ENCODE results near the gene ZFAND2A.
A peak's percentile ranks its signal among the peaks of the same experiment; 100 is the strongest.
"Not testable (repeated sequence)": the region's sequence is repeated elsewhere in the genome, so short reads cannot be mapped to it uniquely, and the experiment has no call there.

The ZFAND2A gene

DNA sequence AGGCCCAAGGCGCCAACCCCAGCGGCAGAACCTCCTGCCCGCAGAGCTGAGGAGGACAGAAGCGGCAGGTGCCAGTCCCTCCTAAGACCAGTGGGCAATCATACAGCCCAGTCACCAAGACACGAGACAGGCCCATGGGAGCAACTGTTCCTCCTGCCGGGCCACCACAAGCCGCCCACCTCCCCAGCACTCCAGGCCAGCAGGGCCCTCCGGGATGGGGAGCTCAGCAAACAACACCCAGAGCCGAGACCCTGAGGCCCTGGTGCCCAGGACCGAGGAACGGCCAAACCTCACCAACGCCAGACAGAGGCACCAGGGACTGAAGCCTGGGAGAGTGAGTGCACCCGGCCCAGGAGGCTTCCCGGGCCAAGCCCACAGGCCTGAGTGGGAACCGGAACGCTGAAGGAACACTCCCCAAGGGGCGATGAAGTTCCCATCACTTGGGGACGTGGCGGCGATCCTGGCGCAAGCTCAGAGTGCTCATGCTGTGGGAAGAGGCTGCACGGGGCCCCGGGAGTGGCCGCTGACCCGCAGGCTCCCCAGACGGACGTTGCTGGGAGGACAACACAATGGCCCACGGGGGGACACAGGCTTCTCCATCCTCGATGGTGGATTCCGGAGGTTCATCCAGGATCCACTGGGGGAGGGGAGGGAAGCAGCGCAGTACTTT, 37.0 kb downstream of the ZFAND2A start:
- peak; percentile 53 for DNase-seq

DNA sequence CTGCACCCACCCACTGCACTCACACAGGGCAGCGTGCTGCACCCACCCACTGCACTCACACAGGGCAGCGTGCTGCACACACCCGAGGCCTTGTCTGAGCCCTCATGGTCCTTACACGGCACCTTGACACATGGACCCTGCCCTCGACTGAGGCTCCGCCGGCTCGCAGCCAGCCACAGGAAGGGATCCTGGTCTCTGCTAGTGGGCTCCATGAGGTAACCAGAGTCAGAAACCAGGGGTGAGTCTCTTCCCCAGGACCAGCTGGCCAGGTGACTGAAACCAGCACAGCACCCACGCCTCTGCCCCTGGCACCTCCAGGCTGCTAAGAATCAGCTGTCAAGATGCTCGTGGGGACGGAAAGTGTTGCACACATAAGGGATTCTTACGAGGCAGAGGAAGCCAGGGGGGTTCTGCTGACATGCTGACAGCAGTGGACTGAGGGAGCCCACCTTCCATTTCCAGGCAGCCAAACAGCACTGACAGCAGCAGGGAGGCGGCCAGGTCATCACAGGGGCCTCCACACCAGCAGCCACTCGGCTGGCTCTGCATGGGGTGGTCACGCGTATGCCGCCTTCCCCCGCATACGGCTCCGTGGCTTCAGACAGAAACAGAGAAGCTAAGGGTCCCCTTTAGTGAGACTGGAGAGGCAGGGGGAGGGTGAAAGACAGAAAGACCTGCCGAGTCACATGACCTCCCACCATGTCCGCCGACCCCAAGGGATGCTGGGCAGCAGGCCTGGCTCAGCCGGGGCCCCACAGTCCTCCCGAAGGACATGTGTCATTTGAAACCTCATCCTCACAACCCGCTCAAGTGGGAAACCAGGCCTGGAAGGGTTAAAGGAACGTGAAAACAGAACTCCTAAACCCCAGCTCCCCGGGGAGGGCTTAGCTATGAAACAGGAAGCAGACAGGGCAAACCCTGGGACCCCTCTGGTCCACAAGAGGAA, 37.8 kb downstream of the ZFAND2A start:
- DNase-seq = peak; percentile 54

DNA sequence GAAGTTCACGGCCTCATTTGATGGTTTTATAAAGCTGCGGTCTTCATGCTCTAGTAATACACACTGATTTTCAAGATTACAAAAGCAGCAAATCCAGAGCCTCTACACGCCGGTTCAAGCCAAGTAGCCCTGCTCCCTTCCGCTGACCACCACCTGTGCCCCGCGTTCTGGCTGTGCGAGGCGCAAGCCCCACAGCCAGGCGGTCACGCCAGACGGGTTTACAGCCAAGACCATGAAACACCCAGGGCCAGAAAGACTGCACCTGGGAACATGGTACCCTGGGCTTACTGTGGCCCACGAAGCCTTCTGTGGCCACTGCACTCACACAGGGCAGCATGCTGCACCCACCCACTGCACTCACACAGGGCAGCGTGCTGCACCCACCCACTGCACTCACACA, 38.5 kb downstream of the ZFAND2A start:
- DNase-seq = peak; percentile 34

DNA sequence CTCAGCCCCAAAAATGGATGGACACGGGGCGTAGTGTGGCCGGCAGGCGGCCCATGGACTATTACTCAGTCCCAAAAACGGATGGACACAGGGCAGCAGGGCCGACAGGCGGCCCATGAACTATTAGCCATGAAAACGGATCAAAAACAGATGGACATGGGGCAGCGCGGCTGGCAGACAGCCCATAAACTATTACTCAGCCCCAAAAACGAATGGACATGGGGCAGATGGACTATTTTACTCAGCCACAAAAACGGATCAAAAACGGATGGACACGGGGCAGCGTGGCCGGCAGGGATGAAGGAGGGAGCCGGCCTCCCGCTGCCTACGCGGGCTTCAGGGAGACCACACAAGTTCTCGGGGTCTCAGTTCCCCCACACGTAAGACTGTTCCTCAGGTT, 39.2 kb downstream of the ZFAND2A start:
- DNase-seq = peak; percentile 31

DNA sequence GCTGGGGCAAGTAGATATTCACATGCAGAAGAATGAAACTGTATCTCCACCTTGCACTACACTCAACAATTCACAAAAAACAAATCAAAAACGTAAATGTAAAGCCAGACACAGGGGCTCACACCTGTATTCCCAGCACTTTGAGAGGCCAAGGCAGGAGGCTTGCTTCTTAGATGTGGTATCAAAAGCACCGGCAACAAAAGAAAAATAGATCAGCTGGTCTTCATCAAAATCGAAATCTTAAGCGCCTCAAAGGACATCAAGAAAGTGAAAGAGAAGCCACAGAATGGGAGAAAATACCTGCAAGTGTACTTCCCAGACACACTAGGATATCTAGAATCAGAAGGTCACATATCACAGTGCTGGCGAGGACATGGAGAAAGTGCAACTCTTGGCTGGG, 40.8 kb downstream of the ZFAND2A start:
- no peak for DNase-seq

DNA sequence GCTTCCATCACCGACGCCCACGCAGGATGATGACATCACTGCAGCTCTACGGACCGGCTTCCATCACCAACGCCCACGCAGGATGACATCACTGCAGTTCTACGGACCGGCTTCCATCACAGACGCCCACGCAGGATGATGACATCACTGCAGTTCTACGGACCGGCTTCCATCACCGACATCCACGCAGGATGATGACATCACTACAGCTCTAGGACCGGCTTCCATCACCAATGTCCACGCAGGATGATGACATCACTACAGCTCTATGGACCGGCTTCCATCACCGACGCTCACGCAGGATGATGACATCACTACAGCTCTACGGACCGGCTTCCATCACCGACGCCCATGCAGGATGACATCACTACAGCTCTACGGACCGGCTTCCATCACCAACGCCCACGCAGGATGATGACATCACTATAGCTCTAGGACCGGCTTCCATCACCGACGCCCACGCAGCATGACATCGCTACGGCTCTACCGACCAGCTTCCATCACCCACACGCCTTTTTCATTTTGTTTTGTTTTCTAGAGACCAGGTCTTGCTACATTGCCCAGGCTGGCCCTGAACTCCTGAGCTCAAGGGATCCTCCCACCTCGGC, 42.6 kb downstream of the ZFAND2A start:
- no peak for DNase-seq

DNA sequence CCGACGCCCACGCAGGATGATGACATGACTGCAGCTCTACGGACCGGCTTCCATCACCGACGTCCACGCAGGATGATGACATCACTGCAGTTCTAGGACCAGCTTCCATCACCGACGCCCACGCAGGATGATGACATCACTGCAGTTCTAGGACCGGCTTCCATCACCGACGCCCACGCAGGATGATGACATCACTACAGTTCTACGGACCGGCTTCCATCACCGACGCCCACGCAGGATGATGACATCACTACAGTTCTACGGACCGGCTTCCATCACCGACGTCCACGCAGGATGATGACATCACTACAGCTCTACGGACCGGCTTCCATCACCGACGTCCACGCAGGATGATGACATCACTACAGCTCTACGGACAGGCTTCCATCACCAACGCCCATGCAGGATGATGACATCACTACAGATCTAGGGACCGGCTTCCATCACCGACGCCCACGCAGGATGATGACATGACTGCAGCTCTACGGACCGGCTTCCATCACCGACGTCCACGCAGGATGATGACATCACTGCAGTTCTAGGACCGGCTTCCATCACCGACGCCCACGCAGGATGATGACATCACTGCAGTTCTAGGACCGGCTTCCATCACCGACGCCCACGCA, 43.5 kb downstream of the ZFAND2A start:
- DNase-seq = not testable (repeated sequence)

DNA sequence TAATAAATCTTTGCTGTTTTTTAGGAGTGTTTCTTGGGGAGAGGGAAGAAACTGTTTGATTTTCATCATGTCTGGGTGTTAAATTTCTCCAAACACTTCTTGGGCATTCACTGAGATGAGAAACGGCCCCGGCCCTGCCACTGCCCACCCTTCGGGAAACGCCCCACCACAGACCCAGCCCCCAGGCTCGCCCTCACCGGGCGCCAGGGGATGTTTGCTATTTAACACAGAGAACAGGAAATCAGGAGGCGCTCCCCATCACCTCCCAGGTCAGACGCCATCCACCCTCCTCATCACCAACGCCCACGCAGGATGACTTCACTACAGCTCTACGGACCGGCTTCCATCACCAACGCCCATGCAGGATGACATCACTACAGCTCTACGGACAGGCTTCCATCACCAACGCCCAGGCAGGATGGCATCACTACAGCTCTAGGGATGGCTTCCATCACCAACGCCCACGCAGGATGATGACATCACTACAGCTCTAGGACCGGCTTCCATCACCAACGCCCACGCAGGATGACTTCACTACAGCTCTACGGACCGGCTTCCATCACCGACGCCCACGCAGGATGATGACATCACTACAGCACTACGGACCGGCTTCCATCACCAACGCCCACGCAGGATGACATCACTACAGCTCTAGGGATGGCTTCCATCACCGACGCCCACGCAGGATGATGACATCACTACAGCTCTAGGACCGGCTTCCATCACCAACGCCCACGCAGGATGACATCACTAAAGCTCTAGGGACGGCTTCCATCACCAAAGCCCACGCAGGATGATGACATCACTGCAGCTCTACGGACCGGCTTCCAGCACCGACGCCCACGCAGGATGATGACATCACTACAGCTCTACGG, 44.6 kb downstream of the ZFAND2A start:
- DNase-seq = not testable (repeated sequence)

DNA sequence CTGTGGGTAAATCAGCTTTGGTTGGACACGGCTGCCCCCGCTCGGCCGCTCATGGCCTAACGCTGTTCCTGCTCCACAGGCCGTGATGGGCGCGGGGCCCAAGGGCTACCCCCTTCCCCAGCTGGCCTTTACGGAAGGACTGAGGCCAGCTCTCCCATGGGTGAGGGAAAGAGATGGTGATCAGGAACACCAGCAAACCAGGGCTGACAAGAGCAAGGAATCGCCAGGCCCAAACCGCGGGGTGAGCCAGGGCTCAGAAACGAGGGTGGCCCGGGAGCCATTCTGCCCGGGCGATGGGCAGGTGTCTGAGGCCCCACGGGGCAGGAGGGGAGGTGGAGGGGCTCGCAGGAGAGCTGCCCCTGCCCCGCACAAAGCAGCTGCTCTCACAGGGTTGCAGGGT, 45.5 kb downstream of the ZFAND2A start:
- DNase-seq = no peak

DNA sequence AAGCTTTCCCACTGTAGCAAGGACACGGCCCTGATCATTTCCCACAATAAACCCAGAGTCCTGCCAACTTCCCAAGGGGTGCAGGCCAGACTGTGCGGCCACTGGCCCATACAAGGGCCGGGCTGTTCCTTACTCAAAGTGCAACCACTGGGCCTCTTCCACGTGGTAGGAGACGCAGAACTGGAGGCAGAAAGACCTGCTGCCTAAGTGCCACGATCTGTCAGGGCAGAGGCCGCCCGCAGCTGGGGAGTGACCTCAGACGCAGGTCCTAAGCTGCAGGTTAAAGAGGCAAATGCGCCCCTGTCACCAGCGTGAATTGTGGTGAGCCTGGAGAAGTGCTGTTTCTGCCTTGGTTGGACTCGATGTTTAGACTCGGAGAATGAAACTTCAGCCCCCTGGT, 45.9 kb downstream of the ZFAND2A start:
- DNase-seq = no peak

DNA sequence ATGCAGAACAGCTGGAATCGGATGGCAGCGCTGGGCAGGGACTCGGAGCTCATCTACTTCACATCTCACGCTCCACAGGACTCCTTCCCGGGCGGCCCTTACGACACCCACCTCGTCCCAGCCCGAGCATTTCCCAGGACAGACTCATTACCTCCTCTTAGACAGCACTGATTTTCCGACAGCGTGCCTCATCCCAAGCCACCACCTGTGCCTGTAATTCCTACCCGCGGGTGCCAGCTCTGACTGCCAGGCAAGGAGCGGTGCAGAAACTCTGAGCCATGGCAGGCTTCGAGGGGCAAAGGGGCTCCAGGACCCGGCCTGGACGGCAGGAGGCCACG, 46.5 kb downstream of the ZFAND2A start:
- DNase-seq = no peak

DNA sequence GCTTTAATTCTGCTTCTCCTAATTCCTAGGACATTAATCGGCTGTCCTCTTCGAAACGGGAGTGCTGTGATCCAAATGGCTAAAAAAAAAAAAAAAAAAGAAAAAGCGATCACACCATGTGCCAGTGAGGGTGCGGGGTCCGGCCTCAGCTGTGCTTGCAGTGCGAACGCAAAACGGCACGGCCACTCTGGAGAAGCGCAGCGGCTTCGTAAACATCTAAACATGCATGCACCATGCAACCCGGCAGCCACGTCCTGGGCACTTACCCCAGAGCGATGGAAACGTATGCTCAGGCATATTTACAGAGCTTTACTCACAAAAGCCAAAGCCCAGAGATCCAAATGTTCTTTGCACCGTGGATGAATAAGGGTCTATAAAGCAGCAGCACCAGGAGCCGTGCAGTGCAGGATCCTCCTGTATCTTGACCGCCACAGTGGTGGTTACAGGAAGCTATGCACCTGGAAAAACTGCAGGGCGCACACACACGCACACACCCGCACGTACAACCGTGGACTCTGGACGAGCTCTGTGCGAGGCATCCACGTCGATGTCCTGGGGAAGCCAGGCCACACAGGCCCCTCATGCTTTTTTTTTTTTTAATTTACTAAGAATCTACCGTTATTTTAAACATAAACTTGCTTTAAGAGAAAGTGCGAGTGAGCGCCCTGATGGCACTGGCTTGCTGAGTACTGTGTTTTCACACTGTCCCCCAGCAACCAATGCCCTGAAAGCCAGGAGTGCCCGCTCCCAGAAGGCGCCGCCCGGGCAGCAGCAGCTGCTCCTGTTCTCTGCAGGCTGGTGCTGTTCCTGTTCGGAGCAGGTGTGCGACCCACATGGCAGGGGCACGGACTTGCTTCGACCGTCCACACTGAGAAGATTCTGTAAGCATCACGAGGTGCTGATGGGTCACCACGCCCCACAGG, 47.1 kb downstream of the ZFAND2A start:
- DNase-seq = no peak

DNA sequence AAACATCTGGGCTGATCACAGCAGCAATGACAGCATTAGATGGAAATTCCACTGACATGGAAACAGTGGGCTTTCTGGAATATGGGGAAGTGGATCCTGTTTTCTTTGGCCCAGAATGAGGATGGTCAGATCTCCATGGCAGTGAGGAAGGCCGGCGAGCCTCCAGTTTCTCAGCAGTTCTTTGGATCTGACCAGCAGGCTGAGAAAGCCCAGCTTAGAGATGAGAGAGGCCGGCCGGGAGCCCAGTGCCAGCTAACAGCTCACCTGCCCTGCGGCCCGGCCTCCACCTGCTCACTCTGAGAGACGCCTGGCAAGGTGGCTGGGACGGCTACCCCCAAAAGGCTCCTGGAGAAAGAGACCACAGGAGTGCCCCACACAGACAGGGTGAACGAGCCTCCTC, 47.9 kb downstream of the ZFAND2A start:
- DNase-seq = no peak

DNA sequence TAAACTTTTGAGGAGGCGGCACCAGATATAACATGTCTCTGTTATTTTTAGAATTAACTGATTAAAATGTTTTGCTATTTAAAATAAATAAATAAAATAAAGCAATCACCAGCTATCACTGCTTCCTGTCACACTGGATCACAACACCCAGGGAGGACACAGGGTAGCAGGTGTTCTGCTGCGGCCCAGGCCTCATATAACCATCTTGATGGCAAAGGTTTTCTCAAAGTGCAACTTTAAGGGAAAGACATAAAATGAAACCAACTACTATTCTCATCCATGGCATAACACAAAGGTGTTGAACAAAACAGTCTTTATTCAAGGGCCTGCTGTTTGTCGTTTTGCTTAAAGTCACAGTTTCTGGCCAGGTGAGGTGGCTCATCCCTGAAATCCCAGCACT, 48.8 kb downstream of the ZFAND2A start:
- DNase-seq = no peak

DNA sequence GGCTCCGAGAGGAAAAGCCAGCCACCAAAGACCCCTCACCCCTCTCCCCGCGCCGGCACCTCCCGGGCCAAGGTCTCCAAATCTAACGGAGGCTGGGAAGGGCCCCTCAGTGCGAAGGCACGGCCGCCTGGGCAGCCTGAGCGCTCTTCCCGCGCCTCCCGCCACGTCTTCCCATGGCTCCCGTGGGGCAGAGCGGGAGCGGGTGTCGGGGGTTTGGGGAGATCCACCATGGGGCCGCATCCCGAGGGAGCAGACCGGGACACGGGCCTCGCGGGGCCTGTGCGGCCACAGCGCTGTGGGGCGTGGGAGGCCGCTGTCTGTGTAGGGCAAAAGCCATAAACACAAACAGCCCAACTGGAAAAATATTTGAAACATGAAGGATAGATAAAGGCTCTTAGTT, 49.6 kb downstream of the ZFAND2A start:
- no peak for DNase-seq

DNA sequence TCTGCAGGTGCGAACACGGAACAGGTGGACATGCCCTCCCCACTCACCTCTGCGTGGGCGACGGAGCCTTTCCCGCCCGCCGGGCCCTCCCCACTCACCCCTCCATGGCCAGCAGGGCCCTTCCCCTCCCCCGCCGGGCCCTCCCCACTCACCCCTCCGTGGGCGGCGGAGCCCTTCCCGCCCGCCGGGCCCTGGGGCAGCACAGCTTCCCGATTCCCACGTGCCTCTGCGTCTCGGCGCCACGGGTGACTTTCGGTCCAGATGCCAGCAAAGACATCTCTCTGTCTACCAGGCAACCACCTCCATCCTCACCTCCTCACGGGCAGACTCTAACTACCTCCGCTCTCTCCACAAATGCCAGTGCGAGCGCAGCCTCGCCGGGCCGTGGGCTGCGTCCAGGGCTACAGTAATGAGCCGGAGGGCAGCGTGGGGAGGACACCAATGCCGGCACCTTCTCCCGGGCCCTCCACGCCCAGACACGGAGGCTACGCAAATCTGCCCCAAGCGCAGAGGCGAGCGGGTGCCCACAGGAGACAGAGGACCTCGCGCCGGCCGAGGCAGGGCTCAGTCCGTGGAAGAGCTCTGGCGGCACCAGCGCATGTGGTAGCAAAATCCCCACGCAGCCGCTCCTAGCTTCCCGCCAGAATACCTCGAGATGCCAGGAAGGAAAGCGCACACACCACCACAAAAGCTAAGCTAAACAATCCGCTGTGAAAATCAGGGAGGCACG, 50.2 kb downstream of the ZFAND2A start:
- DNase-seq = no peak

DNA sequence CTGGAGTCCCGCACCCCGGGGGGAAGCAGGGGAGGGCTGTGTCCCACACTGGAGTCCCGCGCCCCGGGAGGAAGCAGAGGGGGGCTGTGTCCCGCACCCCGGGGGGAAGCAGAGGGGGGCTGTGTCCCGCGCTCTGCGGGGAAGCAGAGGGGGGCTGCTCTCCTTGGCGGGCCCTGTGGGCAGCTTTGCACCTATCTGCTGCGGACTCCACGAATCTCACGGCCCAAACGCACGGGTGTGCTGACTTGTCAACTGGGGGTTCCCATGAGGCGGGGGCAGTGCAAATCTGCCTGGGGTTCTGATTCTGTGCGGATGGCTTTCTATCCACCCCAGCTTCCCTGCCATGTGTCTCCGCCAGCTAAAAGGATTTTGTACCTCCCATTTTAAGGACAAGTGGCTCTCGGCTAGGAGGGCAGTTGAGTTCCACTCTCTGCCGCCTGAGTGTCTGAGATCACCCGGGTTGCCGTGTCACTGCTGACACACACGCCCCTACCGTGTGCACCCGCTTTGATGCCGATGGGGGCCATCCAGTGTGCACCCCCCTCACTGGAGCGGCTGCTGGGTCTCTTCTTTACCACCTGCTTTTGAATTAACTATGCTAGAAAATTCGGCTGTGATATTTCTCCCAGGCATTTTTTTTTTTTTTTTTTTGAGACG, 51.6 kb downstream of the ZFAND2A start:
- DNase-seq = no peak

DNA sequence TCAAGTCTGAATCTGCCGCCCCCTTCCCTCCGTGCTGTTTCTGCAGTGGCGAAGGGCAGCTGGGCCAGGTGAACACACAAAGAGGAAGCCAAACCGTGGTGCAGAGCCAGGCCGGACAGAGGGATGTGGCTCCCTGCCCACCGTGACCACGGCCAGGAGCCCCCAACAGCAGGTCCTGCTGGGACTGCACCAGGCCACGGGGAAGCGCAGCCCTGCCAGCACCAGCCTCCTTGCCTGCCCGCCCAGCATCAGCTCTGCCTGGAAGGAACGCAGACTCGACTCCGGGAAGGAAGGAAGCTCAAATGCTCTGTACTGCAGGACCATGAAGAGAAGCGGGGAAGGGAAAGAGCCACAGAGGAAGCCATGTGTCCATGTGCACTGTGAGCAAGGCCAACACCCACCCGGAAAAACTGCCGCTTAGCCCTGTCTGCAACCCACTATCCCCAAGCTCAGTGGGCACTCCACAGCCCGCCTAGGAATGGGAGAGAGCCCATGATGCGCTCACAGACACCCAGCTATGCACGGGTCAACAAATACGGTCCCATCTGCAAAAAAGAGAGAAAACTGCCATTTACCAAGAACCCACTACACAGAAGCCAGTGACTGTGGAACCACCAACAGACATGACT, 53.1 kb downstream of the ZFAND2A start:
- DNase-seq = no peak

DNA sequence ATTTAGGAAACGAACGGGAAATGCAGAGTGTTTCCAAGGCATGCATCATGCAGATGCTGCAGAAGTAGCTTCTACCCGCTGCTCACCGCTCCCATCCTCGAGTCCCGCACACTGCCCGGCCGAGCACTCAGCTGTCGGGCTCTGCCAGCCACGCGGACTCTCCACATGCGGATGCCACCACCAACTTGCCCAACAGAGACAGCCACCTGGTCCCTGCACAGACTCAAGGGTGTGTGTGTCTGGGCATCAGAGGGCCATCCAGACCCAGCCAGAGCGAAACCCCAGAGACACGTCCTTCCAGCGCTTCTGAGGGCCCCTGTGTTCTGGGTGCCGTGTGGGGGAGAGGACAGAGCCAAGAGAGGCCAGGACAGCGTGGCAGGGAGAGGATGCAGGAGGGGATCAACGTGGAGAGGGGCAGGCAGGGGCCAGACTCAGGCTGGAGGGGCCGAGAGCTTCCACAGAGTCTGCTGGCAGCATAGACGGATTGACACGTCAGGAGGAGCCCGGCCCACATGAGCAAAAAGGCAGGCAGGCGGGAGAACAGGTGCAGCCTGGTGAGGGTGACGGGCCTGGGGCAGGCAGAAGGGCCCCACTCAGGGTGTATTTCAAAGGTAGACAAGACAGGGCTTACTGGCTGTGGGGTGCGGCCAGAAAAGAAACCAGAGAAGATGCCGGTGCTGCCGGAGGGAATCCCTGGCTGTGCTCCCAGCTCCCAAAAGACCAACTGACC, 53.8 kb downstream of the ZFAND2A start:
- no peak for DNase-seq

All from activated effector memory CD4-positive, alpha-beta T cell treated with anti-CD3 and anti-CD28 coated beads, Interleukin-2, amount 50 U/mL, for 16 hours (primary cell).